OCI-LY3 (cell line): Measurements from ENCODE around the gene SKAP2.

Experiments used
- EZH2phosphoT487 ChIP-seq: fragments of 200-600 bp; shearing (Covaris generic); IDR thresholded peaks from 2 replicates; pipeline ENCODE4 v1.6.1; 2018; ENCODE audit warnings: antibody characterized with exemption, mixed run types, low read depth
- TF ChIP-seq, protein P1 (sequence below): fragments of 200-600, 300-600 bp; sonication (generic); IDR thresholded peaks from 2 replicates; pipeline ENCODE4 v1.5.1; 2014; ENCODE audit warnings: antibody characterized with exemption, low read length, low read depth

DNA sequence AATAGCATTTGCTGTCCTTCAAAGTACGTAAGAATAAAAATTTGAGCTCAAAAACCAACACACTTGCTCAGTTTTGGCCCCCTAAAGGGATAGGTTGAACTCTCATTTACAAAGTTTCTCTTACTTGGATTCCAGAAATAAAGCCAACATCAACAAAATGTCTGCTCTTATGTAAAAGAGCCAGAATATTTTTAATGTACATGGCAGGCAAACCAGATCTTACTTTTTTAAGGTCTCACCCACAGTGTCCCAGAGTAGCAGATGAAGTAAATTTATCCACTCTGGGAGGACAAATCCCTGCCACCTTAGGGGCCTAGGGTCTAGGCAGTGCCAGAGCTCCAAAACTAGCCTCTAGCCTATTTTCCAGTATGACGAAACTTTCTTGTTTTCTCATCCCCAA lies 159.6 kb downstream of the SKAP2 start:
- TF ChIP-seq, protein P1, sequence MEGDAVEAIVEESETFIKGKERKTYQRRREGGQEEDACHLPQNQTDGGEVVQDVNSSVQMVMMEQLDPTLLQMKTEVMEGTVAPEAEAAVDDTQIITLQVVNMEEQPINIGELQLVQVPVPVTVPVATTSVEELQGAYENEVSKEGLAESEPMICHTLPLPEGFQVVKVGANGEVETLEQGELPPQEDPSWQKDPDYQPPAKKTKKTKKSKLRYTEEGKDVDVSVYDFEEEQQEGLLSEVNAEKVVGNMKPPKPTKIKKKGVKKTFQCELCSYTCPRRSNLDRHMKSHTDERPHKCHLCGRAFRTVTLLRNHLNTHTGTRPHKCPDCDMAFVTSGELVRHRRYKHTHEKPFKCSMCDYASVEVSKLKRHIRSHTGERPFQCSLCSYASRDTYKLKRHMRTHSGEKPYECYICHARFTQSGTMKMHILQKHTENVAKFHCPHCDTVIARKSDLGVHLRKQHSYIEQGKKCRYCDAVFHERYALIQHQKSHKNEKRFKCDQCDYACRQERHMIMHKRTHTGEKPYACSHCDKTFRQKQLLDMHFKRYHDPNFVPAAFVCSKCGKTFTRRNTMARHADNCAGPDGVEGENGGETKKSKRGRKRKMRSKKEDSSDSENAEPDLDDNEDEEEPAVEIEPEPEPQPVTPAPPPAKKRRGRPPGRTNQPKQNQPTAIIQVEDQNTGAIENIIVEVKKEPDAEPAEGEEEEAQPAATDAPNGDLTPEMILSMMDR: no peak
- no peak for TF ChIP-seq EZH2phosphoT487
